H9 (cell line): ENCODE measurements around the gene TBC1D7. TPM values are rescaled to one million over a fixed set of nuclear protein-coding genes. Genes with fewer than 3 reads are reported as not detected.

Experiments used
- DNase-seq: peaks from one replicate; pipeline ENCODE4 v3.0.0-alpha.2; 2017
- H2AFZ ChIP-seq: one replicate; pipeline ENCODE4 v1.6.1; 2013; ENCODE audit warnings: mild to moderate bottlenecking, low read length, control low read depth, moderate library complexity
- H2AK5ac ChIP-seq: 2 replicates; pipeline ENCODE4 v1.6.1; 2013; ENCODE audit warnings: low read length, control low read depth, mixed read lengths; ENCODE audit not compliant: insufficient read length
- H2BK120ac ChIP-seq: one replicate; pipeline ENCODE4 v1.6.1; 2013; ENCODE audit warnings: low read depth, mild to moderate bottlenecking, low read length, control low read depth, inconsistent platforms; ENCODE audit not compliant: poor library complexity, severe bottlenecking
- H2BK12ac ChIP-seq: 2 replicates; pipeline ENCODE4 v1.6.1; 2013; ENCODE audit warnings: low read length, control low read depth, mixed read lengths, low read depth; ENCODE audit not compliant: insufficient read length
- H2BK15ac ChIP-seq: 2 replicates; pipeline ENCODE4 v1.6.1; 2013; ENCODE audit warnings: low read depth, low read length, control low read depth
- H2BK20ac ChIP-seq: one replicate; pipeline ENCODE4 v1.6.1; 2013; ENCODE audit warnings: low read depth, mild to moderate bottlenecking, low read length, control low read depth, inconsistent platforms; ENCODE audit not compliant: poor library complexity, severe bottlenecking
- H2BK5ac ChIP-seq: 2 replicates; pipeline ENCODE4 v1.6.1; 2013; ENCODE audit warnings: low read length, control low read depth, mixed read lengths; ENCODE audit not compliant: insufficient read length
- H3K14ac ChIP-seq: 2 replicates; pipeline ENCODE4 v1.6.1; 2013; ENCODE audit warnings: low read length, control low read depth; ENCODE audit not compliant: insufficient read depth
- H3K18ac ChIP-seq: 2 replicates; pipeline ENCODE4 v1.6.1; 2013; ENCODE audit warnings: low read depth, mild to moderate bottlenecking, mixed read lengths, low read length, control low read depth; ENCODE audit not compliant: insufficient read length
- H3K23ac ChIP-seq: 2 replicates; pipeline ENCODE4 v1.6.1; 2013; ENCODE audit warnings: low read length, control low read depth, mixed read lengths, low read depth; ENCODE audit not compliant: insufficient read length
- H3K23me2 ChIP-seq: 2 replicates; pipeline ENCODE4 v1.6.1; 2013; ENCODE audit warnings: low read depth, mild to moderate bottlenecking, mixed read lengths, low read length, control low read depth; ENCODE audit not compliant: insufficient read length, poor library complexity, severe bottlenecking
- H3K27ac ChIP-seq: 2 replicates; pipeline ENCODE4 v1.5.1; 2013; ENCODE audit warnings: low read length, control low read depth, mixed read lengths, low read depth; ENCODE audit not compliant: insufficient read length
- H3K27me3 ChIP-seq: 2 replicates; pipeline ENCODE4 v1.6.1; 2013; ENCODE audit warnings: low read length, control low read depth, inconsistent platforms; ENCODE audit not compliant: insufficient read depth
- H3K4ac ChIP-seq: 2 replicates; pipeline ENCODE4 v1.6.1; 2013; ENCODE audit warnings: low read depth, mild to moderate bottlenecking, control low read depth, inconsistent platforms, low read length, moderate library complexity
- H3K4me1 ChIP-seq: 2 replicates; pipeline ENCODE4 v1.6.1; 2013; ENCODE audit warnings: low read length, control low read depth, inconsistent platforms; ENCODE audit not compliant: insufficient read depth
- H3K4me2 ChIP-seq: 2 replicates; pipeline ENCODE4 v1.6.1; 2013; ENCODE audit warnings: low read length, control low read depth, mixed read lengths; ENCODE audit not compliant: insufficient read length, insufficient read depth
- H3K56ac ChIP-seq: 2 replicates; pipeline ENCODE4 v1.6.1; 2013; ENCODE audit warnings: low read depth, mild to moderate bottlenecking, mixed read lengths, low read length, control low read depth; ENCODE audit not compliant: insufficient read length
- H3K79me1 ChIP-seq: 2 replicates; pipeline ENCODE4 v1.6.1; 2013; ENCODE audit warnings: low read depth, mild to moderate bottlenecking, moderate library complexity, low read length, control low read depth, inconsistent platforms; ENCODE audit not compliant: insufficient read depth, poor library complexity, severe bottlenecking
- H3K79me2 ChIP-seq: 2 replicates; pipeline ENCODE4 v1.6.1; 2013; ENCODE audit warnings: low read length, control low read depth, inconsistent platforms; ENCODE audit not compliant: insufficient read depth
- H3K9ac ChIP-seq: 2 replicates; pipeline ENCODE4 v1.6.1; 2013; ENCODE audit warnings: low read length, control low read depth, mixed read lengths; ENCODE audit not compliant: insufficient read length; ENCODE audit errors: extremely low read depth
- H3K9me3 ChIP-seq: one replicate; pipeline ENCODE4 v1.6.1; 2013; ENCODE audit warnings: low read depth, low read length, inconsistent platforms; ENCODE audit not compliant: control insufficient read depth
- H3T11ph ChIP-seq: one replicate; pipeline ENCODE4 v1.6.1; 2013; ENCODE audit warnings: mild to moderate bottlenecking, low read length, control low read depth, inconsistent platforms
- H4K20me1 ChIP-seq: one replicate; pipeline ENCODE4 v1.6.1; 2013; ENCODE audit not compliant: control insufficient read depth, insufficient read length, insufficient read depth
- H4K5ac ChIP-seq: 2 replicates; pipeline ENCODE4 v1.6.1; 2013; ENCODE audit warnings: low read depth, mild to moderate bottlenecking, mixed read lengths, low read length, control low read depth; ENCODE audit not compliant: insufficient read length
- H4K8ac ChIP-seq: replicated peaks from 2 replicates; pipeline ENCODE4 v1.6.1; 2013; ENCODE audit warnings: low read length, control low read depth, mixed read lengths, low read depth; ENCODE audit not compliant: insufficient read length
- H4K91ac ChIP-seq: 2 replicates; pipeline ENCODE4 v1.6.1; 2013; ENCODE audit warnings: low read depth, mild to moderate bottlenecking, moderate library complexity, mixed read lengths, low read length, control low read depth; ENCODE audit not compliant: insufficient read length
- H3K27ac Mint-ChIP-seq, 3 experiments: 2 replicates in 2 of 3; 3 replicates in 1 of 3; pipeline ENCODE4 v1.8.0; 2020 to 2021; ENCODE audit warnings: mixed read lengths in 3 of 3, mild to moderate bottlenecking in 1 of 3, moderate library complexity in 1 of 3
- H3K27me3 Mint-ChIP-seq: 2 replicates; pipeline ENCODE4 v1.8.0; 2021; ENCODE audit warnings: low read depth, mild to moderate bottlenecking, moderate library complexity, mixed read lengths
- H3K36me3 Mint-ChIP-seq, 3 experiments: 2 replicates in 2 of 3; 3 replicates in 1 of 3; pipeline ENCODE4 v1.8.0; 2020 to 2021; ENCODE audit warnings: low read depth in 3 of 3, mixed read lengths in 3 of 3; ENCODE audit not compliant: insufficient read depth in 1 of 3
- H3K4me1 Mint-ChIP-seq, 2 experiments: 2 replicates each; pipeline ENCODE4 v1.8.0; 2020; ENCODE audit warnings: mixed read lengths in 2 of 2
- H3K4me3 Mint-ChIP-seq, 2 experiments: 2 replicates in 1 of 2; 3 replicates in 1 of 2; pipeline ENCODE4 v1.8.0; 2020 to 2021; ENCODE audit warnings: mild to moderate bottlenecking in 2 of 2, mixed read lengths in 2 of 2, moderate library complexity in 1 of 2
- H3K9me3 Mint-ChIP-seq, 2 experiments: 2 replicates in 1 of 2; 3 replicates in 1 of 2; pipeline ENCODE4 v1.8.0; 2020; ENCODE audit warnings: mild to moderate bottlenecking in 2 of 2, mixed read lengths in 2 of 2, moderate library complexity in 1 of 2
- WGBS: extraction: QIAGEN DNeasy Blood & Tissue Kit; methylation state at CpG from one replicate; pipeline ENCODE4 v1.1.7; 2013; ENCODE audit warnings: missing lambda C conversion rate, low lambda C conversion rate, mixed read lengths; ENCODE audit not compliant: insufficient read length; ENCODE audit errors: extremely low coverage; 5-methylcytosine and 5-hydroxymethylcytosine counted together
- total RNA-seq: library from RNA; stranded (reverse); gene quantifications from 2 replicates; pipeline ENCODE4 v1.2.1, GENCODE V29; 2021
- TF ChIP-seq, protein P1 (sequence below): fragments of 200-600 bp; sonication (generic); conservative IDR thresholded peaks from 3 replicates; pipeline ENCODE4 v1.8.0; 2021; ENCODE audit warnings: antibody characterized with exemption, mild to moderate bottlenecking

TBC1D7 gene
- total RNA-seq, 1 experiment from 2014 or later = 33.9 TPM

DNA sequence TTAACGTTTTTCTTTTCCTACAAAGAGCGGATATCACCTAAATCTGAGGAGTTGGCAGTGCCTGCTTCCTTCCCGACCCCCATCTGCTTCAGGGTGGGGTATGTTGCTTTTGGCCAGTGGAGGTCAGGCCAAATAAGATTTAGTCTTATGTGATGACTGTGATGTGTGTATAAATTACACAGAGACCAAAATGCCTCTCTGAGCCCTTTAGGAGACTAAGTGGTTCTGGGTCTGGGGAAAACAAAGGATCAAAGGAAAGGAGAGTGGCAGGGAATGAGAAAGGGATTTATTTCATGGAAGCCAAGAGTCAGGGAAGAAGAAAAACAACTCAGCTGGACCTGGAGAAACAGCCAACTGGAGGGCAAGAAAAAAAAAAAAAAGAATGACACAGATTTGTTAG lies 39.1 kb upstream of the TBC1D7 start:
- no peaks in the 10 kb centered on the region for H3K9me3 ChIP-seq
- no peak overlapping the region for H3K14ac ChIP-seq
- no peak overlapping the region for H2AK5ac ChIP-seq
- no peaks in the 10 kb centered on the region for H3K23me2 ChIP-seq
- Mint-ChIP-seq H3K9me3 (no peaks in the 10 kb centered on the region), H3K4me3 (no peak overlapping the region), H3K4me1 (peaks cover 23 to 31% of the 10 kb centered on the region in 2 experiments), H3K36me3 (peaks cover 0 to 5% (median 2%) of the 10 kb centered on the region in 3 experiments; a peak in 1 of 7 replicates), H3K27me3 (no peaks in the 10 kb centered on the region), H3K27ac (peak overlapping the region in 2 of 3 experiments; percentile 1 to 75; a peak in 3 of 7 replicates)
- no peak overlapping the region for H2BK15ac ChIP-seq
- no peaks in the 10 kb centered on the region for H3K79me2 ChIP-seq
- no peak overlapping the region for H3T11ph ChIP-seq
- WGBS = no CpG with 5 or more reads among the region's 3 CpGs
- TF ChIP-seq, protein P1, sequence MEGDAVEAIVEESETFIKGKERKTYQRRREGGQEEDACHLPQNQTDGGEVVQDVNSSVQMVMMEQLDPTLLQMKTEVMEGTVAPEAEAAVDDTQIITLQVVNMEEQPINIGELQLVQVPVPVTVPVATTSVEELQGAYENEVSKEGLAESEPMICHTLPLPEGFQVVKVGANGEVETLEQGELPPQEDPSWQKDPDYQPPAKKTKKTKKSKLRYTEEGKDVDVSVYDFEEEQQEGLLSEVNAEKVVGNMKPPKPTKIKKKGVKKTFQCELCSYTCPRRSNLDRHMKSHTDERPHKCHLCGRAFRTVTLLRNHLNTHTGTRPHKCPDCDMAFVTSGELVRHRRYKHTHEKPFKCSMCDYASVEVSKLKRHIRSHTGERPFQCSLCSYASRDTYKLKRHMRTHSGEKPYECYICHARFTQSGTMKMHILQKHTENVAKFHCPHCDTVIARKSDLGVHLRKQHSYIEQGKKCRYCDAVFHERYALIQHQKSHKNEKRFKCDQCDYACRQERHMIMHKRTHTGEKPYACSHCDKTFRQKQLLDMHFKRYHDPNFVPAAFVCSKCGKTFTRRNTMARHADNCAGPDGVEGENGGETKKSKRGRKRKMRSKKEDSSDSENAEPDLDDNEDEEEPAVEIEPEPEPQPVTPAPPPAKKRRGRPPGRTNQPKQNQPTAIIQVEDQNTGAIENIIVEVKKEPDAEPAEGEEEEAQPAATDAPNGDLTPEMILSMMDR = no peak
- H3K56ac ChIP-seq = no peak overlapping the region
- no peak overlapping the region for H2BK20ac ChIP-seq
- no peak overlapping the region for H4K5ac ChIP-seq
- no peak overlapping the region for H3K4me2 ChIP-seq
- DNase-seq = no peak
- no peak overlapping the region for H3K23ac ChIP-seq
- H3K27me3 ChIP-seq = no peaks in the 10 kb centered on the region
- H3K9ac ChIP-seq = peak overlapping the region; percentile 1
- H2BK5ac ChIP-seq = no peak overlapping the region
- H2BK12ac ChIP-seq = no peak overlapping the region
- H2BK120ac ChIP-seq = no peak overlapping the region
- no peaks in the 10 kb centered on the region for H4K20me1 ChIP-seq
- H3K27ac ChIP-seq = no peak overlapping the region
- peaks cover 7% of the 10 kb centered on the region; the same call in 1 of the 2 replicates for H3K4me1 ChIP-seq
- H2AFZ ChIP-seq = no peak overlapping the region
- H3K4ac ChIP-seq = no peak overlapping the region
- H3K18ac ChIP-seq = no peak overlapping the region
- H3K79me1 ChIP-seq = no peaks in the 10 kb centered on the region
- H4K8ac ChIP-seq = no peak overlapping the region
- H4K91ac ChIP-seq = no peak overlapping the region
